ENCODE measurements around the gene HEATR3. TPM values are rescaled to one million over a fixed set of nuclear protein-coding genes. Genes with fewer than 3 reads are reported as not detected.

Gene HEATR3
- total and polyA plus RNA-seq, 8 donors: 2.5 to 12.2 (median 7.6) TPM

DNA sequence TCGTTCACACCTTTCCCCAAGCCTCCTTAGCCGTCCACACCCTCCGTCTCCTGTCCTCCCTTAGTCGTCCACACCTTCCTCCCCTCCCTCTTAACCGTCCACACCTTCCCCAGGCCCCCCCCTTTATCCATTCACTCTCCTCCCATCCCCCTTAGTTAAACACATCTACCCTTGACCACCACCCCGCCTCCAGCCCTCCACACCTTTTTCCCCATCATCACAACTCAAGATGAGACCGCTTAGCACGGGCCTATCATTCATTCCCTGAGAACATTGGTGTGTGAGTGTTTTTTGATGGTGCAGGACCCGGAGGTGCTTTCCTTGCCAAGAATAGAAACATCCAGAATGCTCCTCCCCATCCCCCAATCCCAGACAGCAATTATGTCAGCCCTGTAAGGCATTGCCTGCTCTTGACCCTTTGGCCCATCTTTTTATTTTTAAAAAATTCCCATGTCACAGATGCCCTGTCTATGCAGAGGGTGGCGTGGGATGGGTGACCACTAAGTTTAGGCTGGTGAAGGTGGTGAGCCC is 88.7 kb downstream of the HEATR3 start:
- DNase-seq (peak in 2 of 6 donors; percentile 8 to 27), FAIRE-seq (no peak), ATAC-seq (peak in 2 of 4 donors; percentile 19 to 29)
- H3K4me1 ChIP-seq: peaks cover 4 to 7% (median 6%) of the 10 kb centered on the region in 3 donors
- H3K36me3 ChIP-seq: no peaks in the 10 kb centered on the region
- WGBS, 2 donors: 9 to 11% methylated on average over 10 of the region's 10 CpGs
- peak overlapping the region; percentile 80 to 92 (median 82) for H3K4me3 ChIP-seq
- peak overlapping the region in 3 of 4 donors; percentile 13 to 98 (median 77) for H3K27ac ChIP-seq
- no peaks in the 10 kb centered on the region for H3K9me3 ChIP-seq
- intact Hi-C loops (cut with DNase I): no loop called here
- TF ChIP-seq, protein P1, sequence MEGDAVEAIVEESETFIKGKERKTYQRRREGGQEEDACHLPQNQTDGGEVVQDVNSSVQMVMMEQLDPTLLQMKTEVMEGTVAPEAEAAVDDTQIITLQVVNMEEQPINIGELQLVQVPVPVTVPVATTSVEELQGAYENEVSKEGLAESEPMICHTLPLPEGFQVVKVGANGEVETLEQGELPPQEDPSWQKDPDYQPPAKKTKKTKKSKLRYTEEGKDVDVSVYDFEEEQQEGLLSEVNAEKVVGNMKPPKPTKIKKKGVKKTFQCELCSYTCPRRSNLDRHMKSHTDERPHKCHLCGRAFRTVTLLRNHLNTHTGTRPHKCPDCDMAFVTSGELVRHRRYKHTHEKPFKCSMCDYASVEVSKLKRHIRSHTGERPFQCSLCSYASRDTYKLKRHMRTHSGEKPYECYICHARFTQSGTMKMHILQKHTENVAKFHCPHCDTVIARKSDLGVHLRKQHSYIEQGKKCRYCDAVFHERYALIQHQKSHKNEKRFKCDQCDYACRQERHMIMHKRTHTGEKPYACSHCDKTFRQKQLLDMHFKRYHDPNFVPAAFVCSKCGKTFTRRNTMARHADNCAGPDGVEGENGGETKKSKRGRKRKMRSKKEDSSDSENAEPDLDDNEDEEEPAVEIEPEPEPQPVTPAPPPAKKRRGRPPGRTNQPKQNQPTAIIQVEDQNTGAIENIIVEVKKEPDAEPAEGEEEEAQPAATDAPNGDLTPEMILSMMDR (IDR thresholded peaks at IDR 0.05): no peak
- H3K27me3 ChIP-seq: no peaks in the 10 kb centered on the region

DNA sequence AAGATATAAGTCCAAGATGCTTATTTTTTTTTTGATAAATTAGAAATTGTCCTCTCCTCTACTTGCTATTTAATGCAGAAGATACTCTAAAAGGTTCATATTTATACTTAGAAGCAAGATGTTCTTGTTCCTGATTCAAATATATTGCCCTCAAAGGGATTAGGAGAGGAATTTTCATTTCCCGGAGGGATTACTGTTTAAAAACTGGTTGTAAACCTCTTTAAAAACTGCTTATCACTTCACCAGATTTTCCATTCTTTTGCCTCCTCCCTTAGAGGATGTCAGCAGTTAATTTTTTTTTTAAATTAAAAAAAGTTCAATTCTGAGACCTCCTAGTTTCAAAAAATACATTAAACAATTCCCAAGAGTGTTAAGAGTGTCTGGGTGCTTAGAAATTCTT is 90.2 kb downstream of the HEATR3 start:
- FAIRE-seq (no peak), ATAC-seq (no peak), DNase-seq (no peak)
- peak overlapping the region in 1 of 4 donors; percentile 82 for H3K4me3 ChIP-seq
- peaks cover 4 to 7% (median 6%) of the 10 kb centered on the region in 3 donors for H3K4me1 ChIP-seq
- H3K27ac ChIP-seq: no peak overlapping the region
- 36 to 39% methylated on average over 1 of the region's 1 CpG for WGBS, 2 donors
- no peaks in the 10 kb centered on the region for H3K36me3 ChIP-seq
- no peaks in the 10 kb centered on the region for H3K9me3 ChIP-seq
- TF ChIP-seq, protein P1 (IDR thresholded peaks at IDR 0.05): no peak
- H3K27me3 ChIP-seq: no peaks in the 10 kb centered on the region
- intact Hi-C loops (cut with DNase I): no loop called here

Other genes with a start within 250 kb of the HEATR3 start
- 1 to 10 TPM; 2.9 to 5.1 (median 3.2) TPM for gene ZNF423, start 209.9 kb upstream of the HEATR3 start, total RNA-seq
- gene ZNF423, start 209.9 kb upstream of the HEATR3 start, polyA plus RNA-seq: 1 to 10 TPM in 1 of 2 donors, under 1 TPM in 1; 0.61 to 2.4 TPM
- 10 to 100 TPM in 1 of 6 donors, 1 to 10 TPM in 5; 3.9 to 10.2 (median 6.3) TPM for gene CNEP1R1, start 40.7 kb upstream of the HEATR3 start, total RNA-seq
- gene CNEP1R1, start 40.7 kb upstream of the HEATR3 start, polyA plus RNA-seq: 1 to 10 TPM; 4.1 to 7.3 TPM
- 1 to 10 TPM; 4.3 to 7.2 (median 5.8) TPM for gene TENT4B, start 87.3 kb downstream of the HEATR3 start, total RNA-seq
- 1 to 10 TPM; 1.9 to 4.8 TPM for gene TENT4B, start 87.3 kb downstream of the HEATR3 start, polyA plus RNA-seq
- 10 to 100 TPM in 1 of 6 donors, 1 to 10 TPM in 5; 1.9 to 21.1 (median 5.6) TPM for gene ADCY7, start 200.6 kb downstream of the HEATR3 start, total RNA-seq
- gene ADCY7, start 200.6 kb downstream of the HEATR3 start, polyA plus RNA-seq: 1 to 10 TPM; 2.3 to 4.0 TPM

Data from pancreas (tissue), 10 donors.